Esophagus muscularis mucosa (tissue), 3 donors: ENCODE measurements around the gene HOMEZ.

Experiments
- POLR2A ChIP-seq: fragments of 450-650 bp; IDR thresholded peaks from one replicate; pipeline ENCODE4 v1.6.1; 2017; ENCODE audit warnings: antibody characterized with exemption, moderate library complexity, mild to moderate bottlenecking, low read depth
- TF ChIP-seq, protein P1 (sequence below), 3 experiments: fragments of 200-600 bp in 2 of 3; fragments of 450-650 bp in 1 of 3; sonication (generic) in 2 of 3; IDR thresholded peaks; one replicate each; pipeline ENCODE4 v1.5.1; 2017 to 2019; ENCODE audit warnings: antibody characterized with exemption in 3 of 3, mild to moderate bottlenecking in 2 of 3, moderate library complexity in 1 of 3

DNA sequence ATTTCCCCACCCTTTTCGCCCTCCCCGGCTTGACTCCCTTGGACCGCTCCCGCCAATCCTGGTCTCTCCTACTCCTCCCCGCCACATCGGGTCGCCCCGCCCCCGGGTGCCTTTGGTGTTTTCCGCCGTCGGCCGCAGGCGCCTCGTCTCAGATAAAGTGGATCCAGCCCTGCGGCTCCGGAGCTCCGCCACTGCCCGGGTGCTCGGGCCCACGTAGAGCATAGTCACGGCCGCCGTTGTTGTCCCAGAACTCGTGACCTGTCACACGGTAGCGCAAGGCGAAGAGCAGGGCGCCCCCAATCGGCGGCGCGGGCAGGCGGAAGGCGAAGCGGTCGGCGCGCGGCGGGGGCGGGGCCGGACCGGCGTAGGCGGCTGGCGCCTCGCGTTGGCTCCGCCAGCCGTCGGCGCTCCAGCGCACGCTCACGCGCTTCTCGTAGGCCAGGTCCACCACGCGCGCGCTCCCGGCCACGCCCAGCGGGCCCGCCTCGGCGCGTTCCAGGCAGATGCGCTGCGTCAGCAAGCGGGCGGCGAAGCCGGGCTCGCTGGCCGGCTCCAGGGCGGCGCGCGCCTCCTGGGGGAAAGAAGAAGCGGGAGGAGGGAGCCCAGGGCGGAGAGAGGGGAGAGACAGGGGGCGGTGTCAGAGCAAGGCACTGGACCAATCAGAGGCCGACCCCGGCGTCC lies 15.5 kb upstream of the HOMEZ start:
- peak; percentile 27 for TF ChIP-seq POLR2A
- TF ChIP-seq, protein P1, sequence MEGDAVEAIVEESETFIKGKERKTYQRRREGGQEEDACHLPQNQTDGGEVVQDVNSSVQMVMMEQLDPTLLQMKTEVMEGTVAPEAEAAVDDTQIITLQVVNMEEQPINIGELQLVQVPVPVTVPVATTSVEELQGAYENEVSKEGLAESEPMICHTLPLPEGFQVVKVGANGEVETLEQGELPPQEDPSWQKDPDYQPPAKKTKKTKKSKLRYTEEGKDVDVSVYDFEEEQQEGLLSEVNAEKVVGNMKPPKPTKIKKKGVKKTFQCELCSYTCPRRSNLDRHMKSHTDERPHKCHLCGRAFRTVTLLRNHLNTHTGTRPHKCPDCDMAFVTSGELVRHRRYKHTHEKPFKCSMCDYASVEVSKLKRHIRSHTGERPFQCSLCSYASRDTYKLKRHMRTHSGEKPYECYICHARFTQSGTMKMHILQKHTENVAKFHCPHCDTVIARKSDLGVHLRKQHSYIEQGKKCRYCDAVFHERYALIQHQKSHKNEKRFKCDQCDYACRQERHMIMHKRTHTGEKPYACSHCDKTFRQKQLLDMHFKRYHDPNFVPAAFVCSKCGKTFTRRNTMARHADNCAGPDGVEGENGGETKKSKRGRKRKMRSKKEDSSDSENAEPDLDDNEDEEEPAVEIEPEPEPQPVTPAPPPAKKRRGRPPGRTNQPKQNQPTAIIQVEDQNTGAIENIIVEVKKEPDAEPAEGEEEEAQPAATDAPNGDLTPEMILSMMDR (IDR thresholded peaks at IDR 0.05), result peak; percentile 72 to 88 (median 79)
